Tibial nerve (tissue), 4 donors: ENCODE results near the gene KCNAB2. TPM values are rescaled to one million over a fixed set of nuclear protein-coding genes. Genes with fewer than 3 reads are reported as not detected.

Source experiments
- DNase-seq, 2 donors: peaks; one replicate each; pipeline ENCODE4 v3.0.0-alpha.2; 2019; ENCODE audit warnings: low spot score in 2 of 2
- H3K27ac ChIP-seq, 4 donors: fragments of 200-600 bp; sonication (generic) in 3 of 4; one replicate each; pipeline ENCODE4 v1.5.1; 2017 to 2019; ENCODE audit warnings: mild to moderate bottlenecking in 1 of 4
- H3K27me3 ChIP-seq, 2 donors: fragments of 200-600 bp; sonication (generic) in 1 of 2; one replicate each; pipeline versions ENCODE4 v1.5.1 to v1.6.0; 2017 to 2019
- H3K36me3 ChIP-seq, 3 donors: fragments of 200-600 bp; sonication (generic); one replicate each; pipeline ENCODE4 v1.5.1; 2018 to 2019
- H3K4me1 ChIP-seq, 4 donors: fragments of 200-600 bp; sonication (generic) in 3 of 4; one replicate each; pipeline ENCODE4 v1.5.1; 2017 to 2019
- H3K4me3 ChIP-seq, 4 donors: fragments of 200-600 bp; sonication (generic) in 3 of 4; one replicate each; pipeline ENCODE4 v1.5.1; 2017 to 2019; ENCODE audit warnings: mild to moderate bottlenecking in 1 of 4, moderate library complexity in 1 of 4
- H3K9me3 ChIP-seq, 4 donors: fragments of 200-600 bp; sonication (generic) in 3 of 4; one replicate each; pipeline ENCODE4 v1.5.1; 2017 to 2019
- EP300 ChIP-seq, 2 donors: sonication (generic); formaldehyde crosslinking; IDR thresholded peaks; one replicate each; pipeline ENCODE4 v1.6.1; 2017; ENCODE audit warnings: antibody characterized with exemption in 2 of 2, mild to moderate bottlenecking in 1 of 2
- POLR2A ChIP-seq, 2 donors: fragments of 450-650 bp; IDR thresholded peaks; one replicate each; pipeline ENCODE4 v1.6.1; 2017; ENCODE audit warnings: antibody characterized with exemption in 2 of 2, mild to moderate bottlenecking in 2 of 2, moderate library complexity in 2 of 2
- WGBS, 2 donors: methylation state at CpG; one replicate each; pipeline ENCODE4 v1.1.5; 2018; 5-methylcytosine and 5-hydroxymethylcytosine counted together
- total RNA-seq, 4 donors: library from RNA; depleted of rRNA; stranded (reverse); fragments of >200 nt; gene quantifications; one replicate each; pipeline ENCODE4 v1.1.0, GENCODE V29; 2016
- TF ChIP-seq, protein P1 (sequence below), 5 experiments: fragments of 200-600 bp in 3 of 5; fragments of 450-650 bp in 2 of 5; sonication (generic) in 3 of 5; IDR thresholded peaks; one replicate each; pipeline ENCODE4 v1.5.1; 2016 to 2019; ENCODE audit warnings: antibody characterized with exemption in 5 of 5, mild to moderate bottlenecking in 3 of 5, moderate library complexity in 2 of 5

The KCNAB2 gene
- total RNA-seq, 4 donors from 2014 or later, result 7.0 to 21.4 (median 13.8) TPM

DNA sequence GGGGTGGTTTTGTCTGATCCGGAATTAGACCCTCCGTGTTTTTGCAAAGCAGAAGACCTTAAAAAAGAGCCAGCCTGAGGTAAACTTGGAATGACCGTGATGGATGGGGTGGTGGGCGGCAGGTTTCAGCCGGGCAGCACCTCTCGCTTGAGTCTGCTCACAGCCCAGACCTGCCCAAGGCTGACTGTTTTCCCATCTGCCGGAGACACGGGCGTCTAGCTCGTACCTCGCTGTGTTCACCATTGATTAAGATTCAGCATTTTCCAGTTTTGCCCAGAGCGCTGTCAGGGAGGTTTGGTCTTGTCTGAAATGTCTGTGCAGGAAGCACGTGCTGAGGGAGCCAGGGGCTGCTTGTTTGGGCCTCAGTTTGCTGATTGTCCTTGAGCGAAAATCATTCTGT, 591 bp downstream of the KCNAB2 start:
- H3K9me3 ChIP-seq, result no peaks in the 10 kb centered on the region
- DNase-seq, result no peak
- no peaks in the 10 kb centered on the region for H3K4me1 ChIP-seq
- H3K27me3 ChIP-seq, result no peaks in the 10 kb centered on the region
- TF ChIP-seq EP300 (IDR thresholded peaks at IDR 0.05), result no peak
- 77 to 78% methylated on average over 14 of the region's 14 CpGs for WGBS, 2 donors
- H3K36me3 ChIP-seq, result peaks cover 0 to 10% (median 0%) of the 10 kb centered on the region in 3 donors
- no peak overlapping the region for H3K4me3 ChIP-seq
- H3K27ac ChIP-seq, result no peak overlapping the region

DNA sequence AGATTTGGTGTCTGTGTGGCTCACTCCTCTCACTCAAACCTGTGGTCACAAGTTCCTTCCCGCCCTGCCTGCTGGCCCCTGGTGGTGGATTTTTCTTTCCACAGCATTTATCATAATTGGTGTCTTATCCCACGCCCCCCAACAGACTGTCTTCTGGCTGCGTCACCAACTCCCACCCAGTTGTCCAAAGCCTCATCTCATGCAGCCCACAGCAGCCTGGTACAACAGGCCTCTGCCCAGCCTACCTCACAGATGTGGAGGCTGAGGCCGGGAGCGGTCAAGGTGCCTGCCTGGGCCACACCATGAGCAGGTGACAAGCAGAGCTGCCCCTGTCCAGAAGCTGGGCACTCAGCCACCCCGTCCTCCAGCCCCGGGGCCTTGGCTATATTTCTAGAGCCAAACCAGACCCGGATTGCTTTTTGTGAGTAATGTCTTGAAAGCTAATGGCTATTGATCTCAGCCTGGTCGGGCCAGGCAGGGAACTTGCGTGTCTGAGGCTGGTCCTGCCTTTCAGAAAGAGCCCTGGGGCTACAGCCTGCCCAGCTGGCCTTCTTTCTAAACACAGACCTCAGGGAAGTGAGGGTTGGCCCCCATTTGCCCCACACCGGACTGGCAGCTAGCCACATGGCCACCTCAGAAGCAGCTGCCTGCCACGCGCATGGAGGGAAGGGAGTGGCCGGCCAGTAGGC, 2.6 kb downstream of the KCNAB2 start:
- H3K9me3 ChIP-seq, result no peaks in the 10 kb centered on the region
- no peak for DNase-seq
- WGBS, 2 donors, result 83 to 85% methylated on average over 10 to 14 of the region's 14 CpGs
- peaks cover 0 to 6% (median 0%) of the 10 kb centered on the region in 4 donors for H3K4me1 ChIP-seq
- no peak overlapping the region for H3K4me3 ChIP-seq
- TF ChIP-seq EP300 (IDR thresholded peaks at IDR 0.05) (no peak), POLR2A (IDR thresholded peaks at IDR 0.05) (no peak)
- TF ChIP-seq, protein P1, sequence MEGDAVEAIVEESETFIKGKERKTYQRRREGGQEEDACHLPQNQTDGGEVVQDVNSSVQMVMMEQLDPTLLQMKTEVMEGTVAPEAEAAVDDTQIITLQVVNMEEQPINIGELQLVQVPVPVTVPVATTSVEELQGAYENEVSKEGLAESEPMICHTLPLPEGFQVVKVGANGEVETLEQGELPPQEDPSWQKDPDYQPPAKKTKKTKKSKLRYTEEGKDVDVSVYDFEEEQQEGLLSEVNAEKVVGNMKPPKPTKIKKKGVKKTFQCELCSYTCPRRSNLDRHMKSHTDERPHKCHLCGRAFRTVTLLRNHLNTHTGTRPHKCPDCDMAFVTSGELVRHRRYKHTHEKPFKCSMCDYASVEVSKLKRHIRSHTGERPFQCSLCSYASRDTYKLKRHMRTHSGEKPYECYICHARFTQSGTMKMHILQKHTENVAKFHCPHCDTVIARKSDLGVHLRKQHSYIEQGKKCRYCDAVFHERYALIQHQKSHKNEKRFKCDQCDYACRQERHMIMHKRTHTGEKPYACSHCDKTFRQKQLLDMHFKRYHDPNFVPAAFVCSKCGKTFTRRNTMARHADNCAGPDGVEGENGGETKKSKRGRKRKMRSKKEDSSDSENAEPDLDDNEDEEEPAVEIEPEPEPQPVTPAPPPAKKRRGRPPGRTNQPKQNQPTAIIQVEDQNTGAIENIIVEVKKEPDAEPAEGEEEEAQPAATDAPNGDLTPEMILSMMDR (IDR thresholded peaks at IDR 0.05), result no peak
- peaks cover 0 to 5% (median 0%) of the 10 kb centered on the region in 3 donors for H3K36me3 ChIP-seq
- no peaks in the 10 kb centered on the region for H3K27me3 ChIP-seq
- no peak overlapping the region for H3K27ac ChIP-seq

DNA sequence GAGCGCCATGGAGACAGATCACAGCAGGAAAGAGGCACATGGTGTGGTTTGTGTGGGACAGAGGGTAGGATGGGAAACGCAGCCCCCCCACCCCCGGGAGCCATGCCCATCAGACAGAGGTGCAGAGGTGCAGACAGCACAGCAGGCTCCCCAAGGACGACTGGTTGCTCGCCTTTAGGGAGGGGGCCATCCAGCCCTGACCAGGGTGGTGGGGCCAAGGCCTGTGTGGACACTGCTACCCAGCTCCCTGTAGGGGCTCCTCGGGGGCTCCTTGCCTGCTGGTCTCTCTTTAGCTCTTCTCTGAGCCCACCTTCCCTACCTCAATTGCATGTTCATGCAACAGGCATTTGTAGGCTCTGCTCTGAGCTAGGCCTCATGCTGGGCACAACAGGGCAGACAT, 3.7 kb downstream of the KCNAB2 start:
- Histone ChIP-seq H3K4me1 (peaks cover 0 to 8% (median 0%) of the 10 kb centered on the region in 4 donors), H3K9me3 (no peaks in the 10 kb centered on the region), H3K4me3 (no peak overlapping the region), H3K36me3 (no peaks in the 10 kb centered on the region), H3K27ac (no peak overlapping the region), H3K27me3 (no peaks in the 10 kb centered on the region)
- TF ChIP-seq POLR2A (IDR thresholded peaks at IDR 0.05), result no peak
- TF ChIP-seq, protein P1 (IDR thresholded peaks at IDR 0.05), result no peak
- no peak for TF ChIP-seq EP300 (IDR thresholded peaks at IDR 0.05)
- no peak for DNase-seq
- 81 to 88% methylated on average over 5 of the region's 6 CpGs for WGBS, 2 donors

DNA sequence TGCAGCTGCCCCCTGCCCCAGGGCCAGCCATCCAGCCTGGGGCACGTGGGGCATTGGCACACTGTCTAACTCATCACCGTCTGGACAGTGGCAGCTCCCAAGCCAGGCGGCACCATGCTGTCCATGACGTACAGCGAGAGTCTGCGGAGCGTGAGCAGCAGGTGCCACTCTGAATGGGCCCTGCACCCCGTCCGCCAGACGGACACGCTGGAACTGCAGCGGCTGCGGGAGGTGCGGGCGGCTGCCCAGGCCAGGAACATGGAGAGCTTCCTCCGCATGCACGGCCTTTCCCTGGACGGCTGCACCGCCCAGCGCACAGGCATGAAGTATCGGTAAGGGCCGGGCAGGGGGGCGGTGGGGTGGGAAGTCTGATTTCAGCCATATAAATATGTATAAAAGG, 5.7 kb downstream of the KCNAB2 start:
- no peak for DNase-seq
- Histone ChIP-seq H3K27ac (no peak overlapping the region), H3K4me3 (no peak overlapping the region), H3K4me1 (peaks cover 0 to 8% (median 0%) of the 10 kb centered on the region in 4 donors), H3K36me3 (no peaks in the 10 kb centered on the region), H3K9me3 (no peaks in the 10 kb centered on the region), H3K27me3 (no peaks in the 10 kb centered on the region)
- WGBS, 2 donors, result 93 to 97% methylated on average over 14 to 20 of the region's 23 CpGs
- TF ChIP-seq, protein P1 (IDR thresholded peaks at IDR 0.05), result no peak
- TF ChIP-seq POLR2A (IDR thresholded peaks at IDR 0.05) (no peak), EP300 (IDR thresholded peaks at IDR 0.05) (no peak)

DNA sequence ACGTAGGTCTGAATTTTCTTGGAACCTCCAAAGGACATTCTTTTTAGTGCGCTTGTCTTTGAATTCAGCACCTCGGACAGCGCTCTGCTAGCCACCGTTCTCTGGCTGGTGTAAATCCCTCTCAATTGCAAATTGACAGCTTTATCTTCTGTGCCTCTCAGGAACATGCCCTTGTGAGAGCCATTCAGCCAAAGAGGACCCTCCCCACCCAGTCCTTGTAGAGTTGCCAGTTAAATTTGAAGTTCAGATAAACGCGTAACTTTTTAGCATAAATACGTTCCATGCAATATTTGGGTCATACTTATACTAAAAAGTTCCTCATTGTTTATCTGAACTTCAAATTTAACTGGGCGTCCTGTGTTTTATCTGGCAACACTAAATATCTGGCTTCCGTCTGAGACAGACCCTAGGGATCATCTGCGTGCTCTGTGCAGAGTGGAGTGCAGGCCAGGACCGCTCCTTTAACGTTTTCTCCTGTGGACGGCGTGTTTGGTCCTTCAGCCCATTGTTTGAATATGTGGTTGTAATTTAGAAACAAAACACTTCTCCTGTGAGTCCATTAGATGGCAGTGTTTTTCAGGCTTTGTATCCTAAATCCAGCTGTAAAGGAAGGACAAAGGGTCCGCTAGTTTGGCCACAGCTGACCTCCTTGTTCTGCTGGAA, 7.0 kb downstream of the KCNAB2 start:
- H3K9me3 ChIP-seq, result no peaks in the 10 kb centered on the region
- no peak for TF ChIP-seq EP300 (IDR thresholded peaks at IDR 0.05)
- no peak for TF ChIP-seq POLR2A (IDR thresholded peaks at IDR 0.05)
- TF ChIP-seq, protein P1 (IDR thresholded peaks at IDR 0.05), result peak; percentile 21 to 48 (median 28)
- WGBS, 2 donors, result 5 to 13% methylated on average over 16 of the region's 16 CpGs
- no peaks in the 10 kb centered on the region for H3K36me3 ChIP-seq
- H3K27ac ChIP-seq, result no peak overlapping the region
- H3K4me1 ChIP-seq, result peaks cover 0 to 8% (median 0%) of the 10 kb centered on the region in 4 donors
- no peak overlapping the region for H3K4me3 ChIP-seq
- DNase-seq, result peak; percentile 48 to 74
- H3K27me3 ChIP-seq, result no peaks in the 10 kb centered on the region
